Measurements from ENCODE around the gene CYP46A1.

The CYP46A1 gene

DNA sequence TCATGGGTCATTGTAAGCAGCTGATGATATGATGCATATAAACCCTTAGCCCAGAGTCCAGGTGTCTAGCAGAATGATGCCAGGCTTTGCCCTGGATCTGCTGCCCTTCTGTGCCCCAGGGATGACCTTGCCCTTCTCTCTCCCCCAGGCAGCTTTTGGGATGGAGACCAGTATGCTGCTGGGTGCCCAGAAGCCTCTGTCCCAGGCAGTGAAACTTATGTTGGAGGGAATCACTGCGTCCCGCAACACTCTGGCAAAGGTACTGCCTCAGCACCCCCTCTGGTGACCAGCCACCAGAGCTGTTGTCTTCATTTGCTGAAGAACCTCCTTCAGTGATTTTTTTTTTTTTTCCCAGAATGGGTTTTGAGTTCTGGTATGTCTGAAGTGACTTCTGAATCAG lies 23.3 kb downstream of the CYP46A1 start:
- Mint-ChIP-seq H3K4me3 (no peak overlapping the region), H3K27ac (no peak overlapping the region), H3K27me3 (peaks cover 18 to 34% of the 10 kb centered on the region in 2 donors), H3K4me1 (ENCODE audit: low read depth in 2 of 2) (no peaks in the 10 kb centered on the region), H3K9me3 (peaks cover 9 to 11% of the 10 kb centered on the region in 2 donors), H3K36me3 (ENCODE audit: insufficient read depth) (no peaks in the 10 kb centered on the region)
- DNase-seq (no peak), ATAC-seq (replicated peaks) (no peak)

DNA sequence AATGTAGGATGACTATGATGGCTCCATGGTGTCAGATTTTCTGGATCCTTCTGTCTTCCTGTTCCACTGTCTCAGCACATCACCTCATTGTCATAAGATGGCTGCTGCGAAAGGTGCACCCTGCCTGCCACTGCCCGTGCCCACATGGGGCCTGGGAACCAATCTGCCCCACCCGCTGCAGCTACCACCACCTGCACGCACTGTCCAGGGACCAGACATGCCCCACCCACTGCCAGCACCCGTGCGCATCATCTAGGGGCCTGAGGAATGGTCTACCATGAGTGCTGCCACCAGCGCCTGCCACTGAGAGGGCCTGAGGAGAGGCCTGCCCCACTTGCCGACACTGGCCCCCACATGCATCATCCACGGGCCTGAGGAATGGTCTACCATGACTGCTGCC lies 23.8 kb downstream of the CYP46A1 start:
- ATAC-seq (replicated peaks) (no peak), DNase-seq (no peak)
- Mint-ChIP-seq H3K27ac (no peak overlapping the region), H3K36me3 (ENCODE audit: insufficient read depth) (no peaks in the 10 kb centered on the region), H3K4me1 (ENCODE audit: low read depth in 2 of 2) (no peaks in the 10 kb centered on the region), H3K27me3 (peaks cover 18 to 33% of the 10 kb centered on the region in 2 donors), H3K4me3 (no peak overlapping the region), H3K9me3 (peaks cover 8 to 9% of the 10 kb centered on the region in 2 donors)

DNA sequence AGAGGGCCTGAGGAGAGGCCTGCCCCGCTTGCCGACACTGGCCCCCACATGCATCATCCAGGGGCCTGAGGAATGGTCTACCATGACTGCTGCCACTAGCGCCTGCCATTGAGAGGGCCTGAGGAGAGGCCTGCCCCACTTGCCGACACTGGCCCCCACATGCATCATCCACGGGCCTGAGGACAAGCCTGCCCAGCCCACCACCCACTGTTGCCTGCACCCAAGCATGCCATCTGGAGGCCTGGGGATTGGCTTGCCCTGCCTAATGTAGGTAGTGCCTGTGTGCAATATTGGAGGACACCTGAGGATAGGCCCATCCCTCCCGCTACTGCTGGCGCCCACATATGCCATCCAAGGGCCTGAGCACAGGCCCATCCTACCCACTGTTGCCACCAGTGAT lies 24.4 kb downstream of the CYP46A1 start:
- H3K27me3 Mint-ChIP-seq = peaks cover 17 to 28% of the 10 kb centered on the region in 2 donors
- peaks cover 3 to 4% of the 10 kb centered on the region in 2 donors for H3K9me3 Mint-ChIP-seq
- H3K4me3 Mint-ChIP-seq = no peak overlapping the region
- H3K36me3 Mint-ChIP-seq (ENCODE audit: insufficient read depth) = no peaks in the 10 kb centered on the region
- no peaks in the 10 kb centered on the region for H3K4me1 Mint-ChIP-seq (ENCODE audit: low read depth in 2 of 2)
- DNase-seq (no peak), ATAC-seq (replicated peaks) (no peak)
- no peak overlapping the region for H3K27ac Mint-ChIP-seq

GRCh38 chr14:99713972-99714371 lies 29.9 kb downstream of the CYP46A1 start:
- ATAC-seq (replicated peaks) = no peak
- H3K9me3 Mint-ChIP-seq = no peaks in the 10 kb centered on the region

GRCh38 chr14:99715266-99716000 lies 31.3 kb downstream of the CYP46A1 start:
- Mint-ChIP-seq H3K9me3 (no peaks in the 10 kb centered on the region), H3K4me1 (ENCODE audit: low read depth in 2 of 2) (peaks cover 0 to 3% of the 10 kb centered on the region in 2 donors), H3K27ac (no peak overlapping the region), H3K27me3 (peaks cover 0 to 9% of the 10 kb centered on the region in 2 donors), H3K36me3 (ENCODE audit: insufficient read depth) (no peaks in the 10 kb centered on the region), H3K4me3 (no peak overlapping the region)
- no peak for DNase-seq
- no peak for ATAC-seq (replicated peaks)

More at GRCh38 chr14:99713972-99714371, 29.9 kb downstream of the CYP46A1 start:
- Mint-ChIP-seq H3K4me1 (ENCODE audit: low read depth in 2 of 2) (peaks cover 0 to 3% of the 10 kb centered on the region in 2 donors), H3K4me3 (no peak overlapping the region), H3K36me3 (ENCODE audit: insufficient read depth) (no peaks in the 10 kb centered on the region), H3K27me3 (peaks cover 0 to 9% of the 10 kb centered on the region in 2 donors), H3K27ac (no peak overlapping the region)
- no peak for DNase-seq

DNA sequence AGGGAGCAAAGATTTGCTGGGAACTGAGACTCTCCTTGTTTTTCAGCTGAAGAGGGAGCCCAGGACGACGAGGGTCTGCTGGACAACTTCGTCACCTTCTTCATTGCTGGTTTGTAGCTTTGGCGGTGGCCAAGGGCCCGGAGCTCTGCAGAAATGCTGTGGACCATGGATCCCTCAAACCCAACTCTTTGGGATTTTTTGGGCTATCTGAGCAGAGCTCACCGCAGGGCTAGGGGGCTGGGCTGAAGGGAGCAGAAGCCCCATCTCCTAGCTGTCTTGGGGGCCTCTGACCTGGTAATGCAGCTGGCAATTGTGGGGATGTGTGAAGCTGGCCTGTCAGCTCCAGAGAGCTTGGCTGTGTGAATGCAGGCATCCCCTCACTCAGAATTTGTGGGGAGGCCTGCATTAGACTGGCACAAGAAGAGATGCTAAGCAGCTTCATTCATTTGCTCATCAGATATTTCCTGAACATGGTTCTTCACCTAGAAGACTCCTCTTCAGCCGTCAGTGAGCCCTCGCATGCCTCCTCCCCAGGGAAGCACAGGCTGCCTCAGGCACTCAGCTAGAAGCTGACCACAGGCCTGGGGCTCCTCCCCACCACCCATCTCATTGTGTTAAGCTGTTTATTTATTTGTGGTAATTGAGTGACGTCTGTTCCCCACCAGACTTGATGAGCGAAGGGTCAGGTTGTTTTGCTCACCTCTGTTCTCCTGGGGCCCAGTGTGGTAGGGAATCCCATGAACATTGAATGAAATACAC lies 32.2 kb downstream of the CYP46A1 start:
- Mint-ChIP-seq H3K4me3 (no peak overlapping the region), H3K27ac (no peak overlapping the region)
- DNase-seq = no peak

DNA sequence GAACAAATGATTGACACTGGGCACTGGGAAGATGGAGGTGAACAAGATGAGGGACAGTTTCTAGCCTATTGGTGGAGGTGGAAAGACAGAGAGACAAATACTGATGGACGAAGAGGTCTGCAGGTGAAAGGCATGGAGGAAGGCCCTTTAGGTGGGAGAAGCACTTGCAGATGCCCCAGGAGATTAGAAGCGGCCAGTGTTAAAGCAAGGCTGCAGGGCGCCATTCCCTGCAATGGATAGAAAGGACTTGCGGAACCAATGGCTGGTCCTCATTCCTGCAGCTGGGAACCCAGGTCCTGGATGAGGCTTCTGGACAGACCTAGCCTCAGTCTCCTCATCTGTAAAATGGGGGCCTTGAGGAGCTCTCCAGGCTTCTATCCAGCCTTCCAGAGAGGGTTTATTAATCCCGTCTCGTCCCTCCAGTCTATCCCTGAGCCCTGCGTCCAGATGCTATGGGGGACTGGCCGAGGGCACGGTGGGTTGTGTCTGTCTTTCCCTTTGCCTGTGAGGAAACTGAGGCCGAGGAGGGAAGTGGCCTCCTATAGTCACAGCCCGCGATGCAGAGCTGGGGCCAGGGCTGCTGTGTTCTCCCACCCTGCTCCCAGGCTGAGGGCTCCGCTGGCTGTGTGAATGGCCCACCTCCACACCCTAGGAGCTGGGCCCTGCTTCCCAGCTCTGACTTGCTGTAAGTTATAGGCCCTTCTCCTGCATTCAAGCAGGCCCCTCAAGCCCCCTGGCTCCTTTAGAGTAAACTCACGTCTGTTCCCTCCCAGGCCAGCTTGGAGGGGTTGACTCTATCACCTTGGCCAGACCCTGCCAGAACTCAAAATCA lies 33.0 kb downstream of the CYP46A1 start:
- Mint-ChIP-seq H3K27me3 (peaks cover 0 to 9% of the 10 kb centered on the region in 2 donors), H3K36me3 (ENCODE audit: insufficient read depth) (no peaks in the 10 kb centered on the region), H3K9me3 (no peaks in the 10 kb centered on the region), H3K4me3 (no peak overlapping the region), H3K4me1 (ENCODE audit: low read depth in 2 of 2) (peaks cover 0 to 3% of the 10 kb centered on the region in 2 donors), H3K27ac (no peak overlapping the region)
- no peak for DNase-seq
- ATAC-seq (replicated peaks) = no peak

More for the DNA sequence above, 32.2 kb downstream of the CYP46A1 start:
- Mint-ChIP-seq H3K27me3 (peaks cover 0 to 9% of the 10 kb centered on the region in 2 donors), H3K36me3 (ENCODE audit: insufficient read depth) (no peaks in the 10 kb centered on the region), H3K9me3 (no peaks in the 10 kb centered on the region), H3K4me1 (ENCODE audit: low read depth in 2 of 2) (peaks cover 0 to 3% of the 10 kb centered on the region in 2 donors)
- ATAC-seq (replicated peaks) = no peak

- ATAC-seq (replicated peaks) (no peak), DNase-seq (no peak)
- H3K4me3 Mint-ChIP-seq = no peak overlapping the region
- H3K36me3 Mint-ChIP-seq (ENCODE audit: insufficient read depth) = no peaks in the 10 kb centered on the region
- H3K4me1 Mint-ChIP-seq (ENCODE audit: low read depth in 2 of 2) = peaks cover 0 to 3% of the 10 kb centered on the region in 2 donors
- no peaks in the 10 kb centered on the region for H3K9me3 Mint-ChIP-seq
- H3K27me3 Mint-ChIP-seq = peaks cover 0 to 9% of the 10 kb centered on the region in 2 donors
- H3K27ac Mint-ChIP-seq = no peak overlapping the region
These were observed 33.5 kb downstream of the CYP46A1 start for GRCh38 chr14:99717682-99718013.

DNA sequence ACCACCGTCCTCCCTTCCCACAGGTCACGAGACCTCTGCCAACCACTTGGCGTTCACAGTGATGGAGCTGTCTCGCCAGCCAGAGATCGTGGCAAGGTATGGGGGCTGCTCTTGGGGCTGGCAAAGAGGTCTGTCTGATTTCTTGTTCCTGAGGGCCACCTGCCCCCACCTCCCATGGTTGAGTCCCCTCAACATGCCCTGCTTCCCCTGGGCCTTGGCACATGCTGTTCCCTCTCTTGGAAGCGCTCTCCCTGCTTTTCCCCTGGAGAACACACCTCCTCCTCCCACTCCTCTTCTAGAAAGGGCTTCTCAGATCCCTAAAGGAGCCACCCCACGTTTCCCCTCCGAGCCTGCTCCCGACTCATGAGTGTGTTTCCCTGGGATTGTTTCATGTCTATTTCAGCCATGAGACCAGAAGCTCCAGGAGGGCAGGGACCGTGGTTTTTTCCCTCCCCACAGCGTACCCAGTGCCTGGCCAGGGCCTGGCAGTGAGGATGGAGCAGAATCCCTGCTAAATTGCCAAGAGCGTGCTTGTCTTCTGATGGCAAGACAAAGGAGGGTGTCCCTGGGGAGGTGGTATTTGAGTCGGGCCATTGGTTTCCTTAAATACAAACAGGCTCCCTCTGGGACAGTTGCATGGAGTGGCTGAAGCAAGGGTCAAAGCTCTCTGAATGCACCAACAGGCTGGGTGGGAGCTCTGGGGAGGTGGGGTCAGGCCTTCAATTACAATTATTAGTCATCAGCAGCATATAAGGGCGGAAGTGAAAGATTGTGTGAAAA lies 34.1 kb downstream of the CYP46A1 start:
- ATAC-seq (replicated peaks) (no peak), DNase-seq (no peak)
- Mint-ChIP-seq H3K4me1 (ENCODE audit: low read depth in 2 of 2) (peaks cover 0 to 3% of the 10 kb centered on the region in 2 donors), H3K27ac (no peak overlapping the region), H3K27me3 (peaks cover 0 to 9% of the 10 kb centered on the region in 2 donors), H3K4me3 (no peak overlapping the region), H3K9me3 (no peaks in the 10 kb centered on the region), H3K36me3 (ENCODE audit: insufficient read depth) (no peaks in the 10 kb centered on the region)

- Mint-ChIP-seq H3K27me3 (peaks cover 4 to 13% of the 10 kb centered on the region in 2 donors), H3K4me3 (no peak overlapping the region), H3K4me1 (ENCODE audit: low read depth in 2 of 2) (peaks cover 0 to 3% of the 10 kb centered on the region in 2 donors), H3K36me3 (ENCODE audit: insufficient read depth) (no peaks in the 10 kb centered on the region), H3K27ac (no peak overlapping the region), H3K9me3 (no peaks in the 10 kb centered on the region)
- DNase-seq (no peak), ATAC-seq (replicated peaks) (no peak)
These were observed 34.7 kb downstream of the CYP46A1 start for GRCh38 chr14:99718811-99719192.

- DNase-seq (no peak), ATAC-seq (replicated peaks) (no peak)
- Mint-ChIP-seq H3K4me3 (no peak overlapping the region), H3K9me3 (no peaks in the 10 kb centered on the region), H3K27me3 (peaks cover 23 to 36% of the 10 kb centered on the region in 2 donors), H3K4me1 (ENCODE audit: low read depth in 2 of 2) (peaks cover 0 to 3% of the 10 kb centered on the region in 2 donors), H3K36me3 (ENCODE audit: insufficient read depth) (no peaks in the 10 kb centered on the region), H3K27ac (no peak overlapping the region)
These were observed 37.1 kb downstream of the CYP46A1 start for GRCh38 chr14:99720941-99721791.

DNA sequence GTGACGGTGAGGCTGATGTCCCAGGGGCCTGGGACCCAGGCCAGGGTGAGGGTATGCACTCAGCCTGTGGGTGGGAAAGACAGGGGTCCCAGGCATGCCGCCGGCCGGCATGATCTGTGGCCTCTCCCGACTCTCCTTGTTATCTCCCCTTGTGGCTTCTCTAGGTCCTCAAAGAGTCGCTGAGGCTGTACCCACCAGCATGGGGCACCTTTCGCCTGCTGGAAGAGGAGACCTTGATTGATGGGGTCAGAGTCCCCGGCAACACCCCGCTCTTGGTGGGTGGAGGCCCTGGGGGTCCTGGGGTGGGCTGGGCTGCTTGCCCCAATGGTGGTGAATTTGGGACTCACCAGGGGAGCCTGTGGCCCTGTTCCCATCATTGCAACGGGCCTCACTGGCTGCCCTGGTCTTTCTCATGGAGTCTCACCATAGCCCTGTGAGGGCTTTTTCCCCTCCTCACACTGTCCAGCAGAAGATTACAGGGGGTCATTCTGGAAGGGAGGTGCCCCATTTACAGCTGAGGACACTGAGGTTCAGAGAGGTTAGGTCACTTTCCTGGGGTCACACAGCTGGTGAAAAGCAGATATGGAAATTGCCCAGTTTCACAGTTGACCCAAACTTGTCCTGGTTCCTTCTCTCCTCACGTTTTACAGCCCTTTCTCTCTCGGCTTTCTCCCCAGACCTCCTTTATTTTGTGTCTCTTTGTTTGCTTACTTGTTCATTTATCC lies 37.9 kb downstream of the CYP46A1 start:
- no peak overlapping the region for H3K4me3 Mint-ChIP-seq
- H3K36me3 Mint-ChIP-seq (ENCODE audit: insufficient read depth) = no peaks in the 10 kb centered on the region
- no peak for DNase-seq
- no peaks in the 10 kb centered on the region for H3K9me3 Mint-ChIP-seq
- no peak for ATAC-seq (replicated peaks)
- H3K27ac Mint-ChIP-seq = no peak overlapping the region
- peaks cover 0 to 3% of the 10 kb centered on the region in 2 donors for H3K4me1 Mint-ChIP-seq (ENCODE audit: low read depth in 2 of 2)
- peaks cover 30 to 44% of the 10 kb centered on the region in 2 donors for H3K27me3 Mint-ChIP-seq

All from effector memory CD8-positive, alpha-beta T cell (primary cell).